GM21529 (cell line): ENCODE measurements around the gene IQGAP2.

Experiments used
- ATAC-seq: cut with Tn5 transposase; IDR thresholded peaks from one replicate; pipeline ENCODE4 v1.9.1; 2021; ENCODE audit not compliant: unreplicated experiment

Gene IQGAP2

GRCh38 chr5:76445830-76446229 is 42.7 kb downstream of the IQGAP2 start:
- ATAC-seq: no peak

GRCh38 chr5:76446776-76447175 is 43.7 kb downstream of the IQGAP2 start:
- ATAC-seq: no peak

GRCh38 chr5:76449606-76450005 is 46.5 kb downstream of the IQGAP2 start:
- no peak for ATAC-seq

GRCh38 chr5:76450054-76450453 is 47.0 kb downstream of the IQGAP2 start:
- ATAC-seq: no peak

GRCh38 chr5:76451031-76451701 is 48.1 kb downstream of the IQGAP2 start:
- no peak for ATAC-seq

GRCh38 chr5:76455531-76456133 is 52.5 kb downstream of the IQGAP2 start:
- no peak for ATAC-seq

- no peak for ATAC-seq
Observed at GRCh38 chr5:76456258-76456657, 53.2 kb downstream of the IQGAP2 start.

- ATAC-seq: no peak
Observed at GRCh38 chr5:76457674-76458485, 54.8 kb downstream of the IQGAP2 start.

GRCh38 chr5:76458486-76458830 is 55.4 kb downstream of the IQGAP2 start:
- ATAC-seq: no peak

- no peak for ATAC-seq
Observed at GRCh38 chr5:76460104-76460503, 57.0 kb downstream of the IQGAP2 start.

GRCh38 chr5:76462097-76462667 is 59.1 kb downstream of the IQGAP2 start:
- no peak for ATAC-seq

- no peak for ATAC-seq
Observed at GRCh38 chr5:76467216-76467615, 64.1 kb downstream of the IQGAP2 start.

- ATAC-seq: no peak
Observed at GRCh38 chr5:76468635-76469425, 65.7 kb downstream of the IQGAP2 start.

- ATAC-seq: no peak
Observed at GRCh38 chr5:76469656-76470290, 66.7 kb downstream of the IQGAP2 start.

- ATAC-seq: no peak
Observed at GRCh38 chr5:76470976-76471375, 67.9 kb downstream of the IQGAP2 start.

- ATAC-seq: no peak
Observed at GRCh38 chr5:76471406-76471805, 68.3 kb downstream of the IQGAP2 start.

GRCh38 chr5:76471987-76472334 is 68.9 kb downstream of the IQGAP2 start:
- ATAC-seq: no peak

GRCh38 chr5:76472335-76473008 is 69.4 kb downstream of the IQGAP2 start:
- no peak for ATAC-seq

- ATAC-seq: no peak
Observed at GRCh38 chr5:76473009-76473336, 69.9 kb downstream of the IQGAP2 start.

- no peak for ATAC-seq
Observed at GRCh38 chr5:76473661-76474060, 70.6 kb downstream of the IQGAP2 start.
